UCSD-AML1 (cell line): ENCODE data around the gene DHX35.

Source experiments
- DNase-seq: peaks from one replicate; lab custom pipeline; 2025; ENCODE audit not compliant: unreplicated experiment; lab: John Stamatoyannopoulos, UW

Gene DHX35

GRCh38 chr20:39019027-39019426 lies 56.9 kb downstream of the DHX35 start:
- DNase-seq, result no peak

GRCh38 chr20:39019805-39020325 lies 57.7 kb downstream of the DHX35 start:
- no peak for DNase-seq

- DNase-seq, result no peak
These were observed 59.6 kb downstream of the DHX35 start for GRCh38 chr20:39021748-39022147.

DNA sequence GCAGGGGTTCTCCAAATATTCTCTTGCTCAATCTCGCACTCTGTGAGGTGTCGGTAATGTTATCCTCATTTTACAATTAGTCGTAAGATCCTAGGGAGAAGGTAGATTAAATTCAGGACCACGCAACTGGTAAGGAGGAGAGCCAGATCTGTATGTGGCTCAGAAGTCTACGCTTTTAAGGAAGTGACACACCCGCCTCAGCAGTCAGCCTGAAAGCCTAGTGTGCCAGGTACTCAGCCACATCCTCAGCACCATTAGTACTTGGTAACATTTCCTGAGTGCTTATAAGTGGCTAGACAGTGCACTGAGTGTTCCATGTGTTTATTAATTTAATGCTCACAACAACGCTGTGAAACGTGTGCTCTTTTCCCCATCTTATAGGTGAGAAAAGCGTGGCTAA lies 63.7 kb downstream of the DHX35 start:
- DNase-seq, result no peak

DNA sequence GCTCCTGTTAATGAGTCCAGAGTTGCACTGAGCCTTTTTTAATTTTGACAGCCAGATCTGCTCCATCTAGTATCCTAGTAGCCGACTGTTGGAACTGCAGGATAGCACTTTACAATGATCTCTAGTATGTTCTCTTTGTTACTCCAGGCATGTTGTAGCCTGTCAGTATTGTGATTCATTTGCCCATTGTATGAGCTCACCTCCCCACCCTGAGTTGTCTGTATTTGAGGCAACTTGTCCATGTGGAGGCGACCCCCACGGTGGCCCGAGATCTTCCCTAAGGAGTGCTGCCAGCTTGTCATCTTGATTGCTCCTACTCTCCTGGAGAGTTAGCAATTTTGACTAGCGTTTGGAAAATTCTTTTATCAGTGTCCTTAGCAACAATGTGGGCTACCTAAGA lies 67.2 kb downstream of the DHX35 start:
- no peak for DNase-seq

DNA sequence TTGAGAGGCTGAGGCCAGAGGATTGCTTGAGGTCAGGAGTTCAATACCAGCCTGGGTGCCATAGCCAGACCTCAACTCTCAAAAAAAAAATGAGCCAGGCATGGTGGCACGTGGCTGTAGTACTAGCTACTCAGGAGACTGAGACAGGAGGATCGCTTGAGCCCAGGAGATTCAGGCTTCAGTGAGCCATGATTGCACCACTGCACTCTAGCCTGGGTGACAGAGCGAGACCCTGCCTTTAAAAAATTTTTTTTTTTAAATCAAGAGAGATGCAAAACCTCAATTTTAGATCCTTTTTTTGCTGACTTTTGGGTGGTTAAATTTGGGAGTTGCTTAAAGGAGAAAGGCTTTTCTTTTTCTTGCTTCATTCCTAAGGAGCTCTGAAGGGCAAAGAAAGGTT lies 70.9 kb downstream of the DHX35 start:
- DNase-seq, result no peak

DNA sequence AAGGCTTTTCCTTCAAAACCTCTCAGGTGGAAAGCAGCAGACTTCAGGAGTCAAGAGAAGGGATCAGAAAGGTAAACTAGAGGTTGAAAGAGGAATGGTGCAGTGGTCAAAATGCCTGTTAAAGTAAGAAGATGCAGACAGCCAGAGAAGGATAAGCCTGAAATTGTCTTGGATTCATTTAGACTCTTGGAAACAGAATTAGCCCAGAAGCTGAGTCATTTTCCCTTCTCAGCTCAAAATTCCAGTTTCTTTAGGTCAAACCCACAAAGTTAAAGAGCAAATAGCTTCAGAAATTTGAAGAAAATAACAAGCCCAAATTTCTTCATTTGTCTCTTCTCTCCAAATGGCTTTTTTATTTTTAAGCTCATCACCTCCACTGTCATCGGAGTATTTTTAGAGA lies 73.9 kb downstream of the DHX35 start:
- DNase-seq, result no peak

DNA sequence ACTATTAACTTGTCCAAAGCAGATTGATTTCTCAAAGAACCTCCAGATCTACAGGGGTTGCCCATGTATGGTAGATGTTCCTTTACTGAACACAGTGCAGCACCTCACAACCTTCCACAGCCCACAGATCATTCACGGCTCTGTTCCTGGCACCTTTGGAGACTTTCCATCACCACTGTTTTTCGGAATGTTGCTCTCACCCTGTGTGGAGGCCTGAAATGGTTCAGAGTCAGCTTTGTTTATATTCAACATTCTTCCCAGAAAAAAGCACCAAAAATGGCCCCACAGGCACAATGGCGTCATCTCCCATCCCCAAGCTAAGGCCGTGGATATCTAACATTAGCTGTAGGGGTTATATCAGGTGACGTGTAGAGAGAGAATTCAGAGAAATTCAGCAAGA lies 74.7 kb downstream of the DHX35 start:
- DNase-seq, result no peak

- no peak for DNase-seq
These were observed 75.9 kb downstream of the DHX35 start for GRCh38 chr20:39038047-39038446.

DNA sequence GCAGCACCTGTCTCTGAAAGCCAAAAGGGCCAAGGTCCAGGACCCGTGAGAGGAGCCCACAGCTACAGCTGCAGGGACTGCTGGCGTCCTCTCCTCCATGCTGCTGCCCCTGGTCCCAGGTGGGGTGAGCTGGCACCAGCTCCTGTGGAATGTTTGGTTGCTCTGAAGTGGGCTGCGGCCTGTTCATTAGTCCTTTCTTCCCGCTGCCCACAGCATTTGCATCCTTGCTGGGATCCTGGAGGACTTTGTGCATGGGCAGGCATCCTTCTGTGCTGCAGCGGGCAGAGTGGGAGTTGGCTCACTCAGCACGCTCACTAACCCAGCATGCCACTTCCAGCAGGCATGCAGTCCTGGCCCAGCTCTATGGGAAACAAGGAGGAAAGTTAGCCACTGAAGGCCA lies 76.4 kb downstream of the DHX35 start:
- no peak for DNase-seq

DNA sequence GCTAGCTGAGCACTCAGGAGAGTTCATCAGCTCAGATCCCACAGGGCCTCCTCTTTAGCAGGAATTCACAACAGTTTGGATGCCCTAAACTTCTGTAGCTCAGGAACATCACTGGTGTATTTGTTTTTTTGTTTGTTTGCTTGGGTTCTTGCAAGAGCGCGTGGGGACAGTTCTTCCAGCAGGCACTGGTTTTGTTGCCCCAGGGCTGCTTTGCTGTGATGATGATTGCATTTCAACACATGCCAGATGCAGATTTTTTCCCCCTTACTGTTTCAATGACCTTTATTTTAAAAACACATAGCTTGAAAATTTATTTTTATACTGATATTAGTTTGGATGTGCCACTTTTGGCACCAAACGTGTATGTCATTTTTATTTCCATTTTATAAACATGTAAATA lies 77.1 kb downstream of the DHX35 start:
- DNase-seq, result no peak

- DNase-seq, result no peak
These were observed 78.0 kb downstream of the DHX35 start for GRCh38 chr20:39040116-39040515.

GRCh38 chr20:39041067-39041466 lies 78.9 kb downstream of the DHX35 start:
- no peak for DNase-seq

- DNase-seq, result no peak
These were observed 80.4 kb downstream of the DHX35 start for GRCh38 chr20:39042279-39043150.

DNA sequence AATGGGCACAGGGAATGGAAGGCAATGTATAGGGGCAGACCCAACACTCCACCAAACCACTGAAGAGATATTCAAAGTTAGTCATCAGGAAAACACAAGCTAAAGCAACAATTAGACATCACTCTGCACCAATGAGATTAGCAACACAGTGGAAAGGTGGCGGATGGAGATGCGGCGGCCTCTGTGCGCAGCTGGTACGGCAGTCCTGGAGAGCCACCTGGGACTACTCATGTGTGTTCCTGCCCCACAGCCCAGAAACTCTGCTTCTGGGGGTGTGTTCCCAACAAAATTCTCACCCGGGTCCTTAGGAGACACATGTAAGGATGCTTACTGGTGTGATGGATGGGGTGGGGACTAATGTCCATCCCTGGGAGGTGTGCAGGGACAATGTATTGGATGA lies 82.4 kb downstream of the DHX35 start:
- DNase-seq, result no peak

GRCh38 chr20:39045676-39046075 lies 83.5 kb downstream of the DHX35 start:
- no peak for DNase-seq

DNA sequence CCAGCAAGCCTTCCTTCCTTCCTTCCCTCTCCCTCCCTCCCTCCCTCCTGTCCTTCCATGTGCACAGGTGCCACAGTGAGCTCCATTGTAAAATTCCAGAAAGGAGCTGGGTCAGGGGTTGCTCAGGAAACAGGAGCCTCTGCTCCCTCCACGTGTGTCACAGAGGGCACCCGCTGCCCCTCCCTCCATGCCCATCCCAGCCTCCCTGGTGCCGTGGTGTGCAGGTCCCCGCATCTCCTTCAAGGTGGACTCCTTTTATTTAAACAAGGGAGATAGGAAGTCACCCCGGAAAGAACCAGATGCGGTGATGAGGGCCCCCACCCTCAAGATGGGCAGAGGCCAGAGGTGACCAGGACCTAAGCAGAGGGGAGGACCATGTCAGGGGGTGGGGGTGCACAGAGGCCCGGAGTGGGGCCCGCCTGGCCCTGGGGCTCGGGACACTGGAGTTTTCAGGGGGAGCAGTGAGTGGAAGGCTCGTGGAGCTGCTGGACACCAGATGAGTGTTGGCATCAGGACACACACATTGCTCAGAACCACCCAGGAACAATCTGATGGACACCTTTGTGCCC lies 85.4 kb downstream of the DHX35 start:
- no peak for DNase-seq

GRCh38 chr20:39048000-39048696 lies 86.0 kb downstream of the DHX35 start:
- DNase-seq, result peak; percentile 74

DNA sequence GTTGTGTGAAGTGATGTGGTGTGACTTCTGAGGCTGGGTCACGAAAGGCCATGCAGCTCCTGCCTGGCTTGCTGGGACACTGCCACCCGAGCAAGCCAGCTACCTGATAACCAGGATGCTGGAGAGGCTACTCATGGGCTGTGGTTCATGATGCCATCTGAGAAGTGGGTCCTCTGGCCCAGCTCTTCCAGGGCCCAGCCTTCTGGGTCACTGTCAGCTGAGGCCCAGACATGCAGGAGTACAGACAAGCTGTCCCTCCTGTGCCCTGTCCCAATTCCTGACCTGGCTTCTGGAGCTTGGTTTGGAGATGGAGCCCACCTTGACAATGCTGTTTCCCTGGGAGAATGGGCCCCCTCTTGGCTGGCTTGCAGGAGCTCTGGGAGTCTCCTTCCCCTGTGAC lies 87.0 kb downstream of the DHX35 start:
- DNase-seq, result no peak

DNA sequence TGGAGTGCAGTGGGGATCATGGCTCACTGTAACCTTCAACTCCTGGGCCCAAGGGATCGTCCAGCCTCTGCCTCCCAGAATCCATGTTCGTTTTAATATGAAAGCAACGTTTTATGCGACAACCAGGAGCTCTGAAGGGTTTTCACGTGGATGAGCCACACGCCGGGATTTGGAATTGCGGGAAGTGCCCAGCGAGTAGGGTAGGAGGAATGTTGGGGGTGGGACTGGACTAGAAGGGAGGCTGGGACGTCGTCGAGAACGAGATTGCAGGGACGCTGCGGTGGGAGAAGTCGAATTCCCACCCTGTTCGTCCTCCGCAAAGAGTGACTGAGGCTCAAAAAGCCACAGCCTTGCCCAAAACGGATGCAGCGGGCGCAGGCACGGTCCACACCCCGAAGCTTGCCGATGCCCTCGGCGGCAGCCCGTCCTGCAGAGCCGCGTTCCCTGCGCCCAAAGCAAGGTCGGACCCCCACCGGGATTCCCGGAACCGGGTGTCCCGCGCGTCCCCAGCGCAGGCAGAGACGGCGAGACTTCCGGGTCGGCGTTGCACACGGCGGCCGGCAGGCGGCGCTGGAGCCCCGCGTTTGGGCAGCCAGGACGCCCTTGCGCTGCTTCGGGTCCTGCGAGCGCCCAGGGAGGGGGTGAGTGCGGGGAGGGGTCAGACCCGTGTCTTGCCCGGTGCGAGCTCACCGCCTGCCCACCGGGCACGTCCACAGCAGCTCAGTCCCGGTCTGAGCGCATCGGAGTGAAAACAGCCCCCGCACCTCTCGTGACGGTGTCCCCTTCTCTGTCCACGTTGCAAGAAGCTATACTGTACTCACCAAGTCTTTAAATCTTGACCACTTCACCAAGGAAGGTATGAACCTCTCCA lies 87.8 kb downstream of the DHX35 start:
- peak; percentile 80 for DNase-seq

GRCh38 chr20:39050555-39050902 lies 88.4 kb downstream of the DHX35 start:
- no peak for DNase-seq
